SK-N-SH treated with all-trans-retinoic acid at 6 μM for 48 hours (cell line): ENCODE results near the gene OR4F15.

Experiments
- ARNTL ChIP-seq: fragments of 450-650 bp; formaldehyde crosslinking; IDR thresholded peaks from 2 replicates; pipeline ENCODE4 v1.5.0; 2020; ENCODE audit warnings: low read depth, mild to moderate bottlenecking, moderate library complexity, borderline replicate concordance
- BACH2 ChIP-seq: fragments of 250-450 bp; sonication (Bioruptor Pico); IDR thresholded peaks from 2 replicates; pipeline ENCODE4 v1.9.0; 2021; ENCODE audit warnings: mild to moderate bottlenecking, borderline replicate concordance
- CSDC2 ChIP-seq: fragments of 250-450 bp; sonication (Bioruptor Pico); IDR thresholded peaks from 2 replicates; pipeline ENCODE4 v1.5.0; 2020; ENCODE audit warnings: mild to moderate bottlenecking, moderate library complexity
- ESRRG ChIP-seq: fragments of 250-450 bp; sonication (Bioruptor Pico); IDR thresholded peaks from 2 replicates; pipeline ENCODE4 v1.6.1; 2021; ENCODE audit warnings: mild to moderate bottlenecking
- GLIS3 ChIP-seq: fragments of 250-450 bp; sonication (Bioruptor Pico); IDR thresholded peaks from 2 replicates; pipeline ENCODE4 v1.5.0; 2020; ENCODE audit warnings: mild to moderate bottlenecking, moderate library complexity
- TCF4 ChIP-seq: fragments of 250-450 bp; sonication (Bioruptor Pico); IDR thresholded peaks from 2 replicates; pipeline ENCODE4 v1.8.0; 2021; ENCODE audit warnings: mild to moderate bottlenecking, moderate library complexity, borderline replicate concordance
- TOX ChIP-seq: fragments of 250-450 bp; sonication (Bioruptor Pico); IDR thresholded peaks from 2 replicates; pipeline ENCODE4 v1.8.0; 2021; ENCODE audit warnings: mild to moderate bottlenecking, moderate library complexity, borderline replicate concordance
- ZFP3 ChIP-seq: fragments of 250-450 bp; sonication (Bioruptor Pico); IDR thresholded peaks from 2 replicates; pipeline ENCODE4 v1.5.0; 2020; ENCODE audit warnings: mild to moderate bottlenecking, moderate library complexity
- TF ChIP-seq, protein P1 (sequence below): fragments of 250-450 bp; sonication (Bioruptor Pico); IDR thresholded peaks from 2 replicates; pipeline ENCODE4 v1.8.0; 2020; ENCODE audit warnings: mild to moderate bottlenecking, moderate library complexity, borderline replicate concordance
- TF ChIP-seq, protein P2 (sequence below): fragments of 250-450 bp; sonication (Bioruptor Pico); IDR thresholded peaks from 2 replicates; pipeline ENCODE4 v1.5.1; 2020; ENCODE audit warnings: low read depth, mild to moderate bottlenecking, moderate library complexity

DNA sequence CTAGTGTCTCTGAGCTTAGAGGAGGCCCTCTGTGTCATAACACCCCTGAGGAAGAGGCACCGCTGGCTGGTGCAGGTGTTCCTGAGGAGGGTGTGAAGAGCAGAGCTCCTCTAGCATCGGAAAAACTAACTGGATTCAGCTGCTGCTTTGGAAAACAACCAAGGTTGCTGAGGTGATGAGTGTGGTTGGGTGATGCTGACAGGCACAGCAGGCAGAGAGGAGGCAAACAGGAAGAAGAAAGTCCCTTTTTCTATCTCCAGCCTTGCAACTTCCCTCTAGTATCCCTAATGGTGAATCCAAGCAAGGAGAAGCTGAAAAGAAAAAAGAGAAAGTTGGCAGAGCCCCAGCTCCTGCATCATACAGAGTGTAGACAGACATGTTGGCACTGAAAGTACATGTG lies 3.8 kb upstream of the OR4F15 start:
- TF ChIP-seq ARNTL (CRISPR knock-in tag) (no peak), CSDC2 (no peak), ESRRG (CRISPR knock-in tag) (no peak), GLIS3 (no peak), TOX (CRISPR knock-in tag) (no peak), BACH2 (no peak), ZFP3 (CRISPR knock-in tag) (no peak), TCF4 (CRISPR knock-in tag) (no peak)
- TF ChIP-seq, protein P1, sequence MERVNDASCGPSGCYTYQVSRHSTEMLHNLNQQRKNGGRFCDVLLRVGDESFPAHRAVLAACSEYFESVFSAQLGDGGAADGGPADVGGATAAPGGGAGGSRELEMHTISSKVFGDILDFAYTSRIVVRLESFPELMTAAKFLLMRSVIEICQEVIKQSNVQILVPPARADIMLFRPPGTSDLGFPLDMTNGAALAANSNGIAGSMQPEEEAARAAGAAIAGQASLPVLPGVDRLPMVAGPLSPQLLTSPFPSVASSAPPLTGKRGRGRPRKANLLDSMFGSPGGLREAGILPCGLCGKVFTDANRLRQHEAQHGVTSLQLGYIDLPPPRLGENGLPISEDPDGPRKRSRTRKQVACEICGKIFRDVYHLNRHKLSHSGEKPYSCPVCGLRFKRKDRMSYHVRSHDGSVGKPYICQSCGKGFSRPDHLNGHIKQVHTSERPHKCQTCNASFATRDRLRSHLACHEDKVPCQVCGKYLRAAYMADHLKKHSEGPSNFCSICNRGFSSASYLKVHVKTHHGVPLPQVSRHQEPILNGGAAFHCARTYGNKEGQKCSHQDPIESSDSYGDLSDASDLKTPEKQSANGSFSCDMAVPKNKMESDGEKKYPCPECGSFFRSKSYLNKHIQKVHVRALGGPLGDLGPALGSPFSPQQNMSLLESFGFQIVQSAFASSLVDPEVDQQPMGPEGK, result no peak
- TF ChIP-seq, protein P2, sequence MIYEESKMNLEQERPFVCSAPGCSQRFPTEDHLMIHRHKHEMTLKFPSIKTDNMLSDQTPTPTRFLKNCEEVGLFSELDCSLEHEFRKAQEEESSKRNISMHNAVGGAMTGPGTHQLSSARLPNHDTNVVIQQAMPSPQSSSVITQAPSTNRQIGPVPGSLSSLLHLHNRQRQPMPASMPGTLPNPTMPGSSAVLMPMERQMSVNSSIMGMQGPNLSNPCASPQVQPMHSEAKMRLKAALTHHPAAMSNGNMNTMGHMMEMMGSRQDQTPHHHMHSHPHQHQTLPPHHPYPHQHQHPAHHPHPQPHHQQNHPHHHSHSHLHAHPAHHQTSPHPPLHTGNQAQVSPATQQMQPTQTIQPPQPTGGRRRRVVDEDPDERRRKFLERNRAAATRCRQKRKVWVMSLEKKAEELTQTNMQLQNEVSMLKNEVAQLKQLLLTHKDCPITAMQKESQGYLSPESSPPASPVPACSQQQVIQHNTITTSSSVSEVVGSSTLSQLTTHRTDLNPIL (CRISPR knock-in tag), result no peak
